Activated B cell treated with CpG ODN at 0.5 μM for 24 hours (primary cell): ENCODE results near the gene GRN. TPM values are rescaled to one million over a fixed set of nuclear protein-coding genes. Genes with fewer than 3 reads are reported as not detected.

Source experiments
- ATAC-seq: fragments of 200-7000 bp; cut with Tn5 transposase; one replicate; pipeline ENCODE4 v1.10.0; 2021; ENCODE audit warnings: low read depth, mild to moderate bottlenecking, moderate library complexity
- CTCF ChIA-PET: fragments of 350-600 bp; sonication (Branson Sonifier 250); formaldehyde crosslinking; loops from one replicate; lab custom pipeline; 2021; ENCODE audit warnings: antibody characterized with exemption; lab: Charles Lee
- POLR2A ChIA-PET: fragments of 350-600 bp; sonication (Branson Sonifier 250); formaldehyde crosslinking; loops from one replicate; lab custom pipeline; 2021; ENCODE audit warnings: antibody characterized with exemption; lab: Charles Lee
- DNase-seq: peaks from one replicate; pipeline ENCODE4 v3.0.0; 2022
- H3K27ac Mint-ChIP-seq: one replicate; pipeline ENCODE4 v1.8.0; 2020; ENCODE audit warnings: mixed read lengths
- H3K27me3 Mint-ChIP-seq: one replicate; pipeline ENCODE4 v1.8.0; 2021; ENCODE audit warnings: mixed read lengths
- H3K36me3 Mint-ChIP-seq: one replicate; pipeline ENCODE4 v1.8.0; 2021; ENCODE audit warnings: low read depth, mixed read lengths
- H3K4me1 Mint-ChIP-seq: one replicate; pipeline ENCODE4 v1.8.0; 2021; ENCODE audit warnings: mixed read lengths
- H3K4me3 Mint-ChIP-seq: one replicate; pipeline ENCODE4 v1.8.0; 2020; ENCODE audit warnings: mild to moderate bottlenecking, mixed read lengths
- H3K9me3 Mint-ChIP-seq: one replicate; pipeline ENCODE4 v1.8.0; 2020; ENCODE audit warnings: mixed read lengths
- intact Hi-C: fragments of 100-400 bp; cut with micrococcal nuclease; formaldehyde crosslinking; loops from one replicate; pipeline ENCODE4 v1.15.1; 2024
- total RNA-seq: library from RNA; stranded (reverse); gene quantifications from 2 replicates; pipeline ENCODE4 v1.2.3, GENCODE V29; 2022
- TF ChIP-seq, protein P1 (sequence below): fragments of 200-600 bp; IDR thresholded peaks from one replicate; pipeline ENCODE4 v1.8.0; 2022; ENCODE audit warnings: antibody characterized with exemption, mild to moderate bottlenecking

GRN gene
- total RNA-seq, 1 donor from 2014 or later = 250 TPM

GRCh38 chr17:44374306-44375195, 29.4 kb downstream of the GRN start:
- ChIA-PET CTCF (no interaction called here), POLR2A (interaction anchor here (0.6 kb wide), 1 partner anchor 156 kb away, joined by 3 read pairs; no protein-coding TSS in a partner anchor)
- TF ChIP-seq, protein P1, sequence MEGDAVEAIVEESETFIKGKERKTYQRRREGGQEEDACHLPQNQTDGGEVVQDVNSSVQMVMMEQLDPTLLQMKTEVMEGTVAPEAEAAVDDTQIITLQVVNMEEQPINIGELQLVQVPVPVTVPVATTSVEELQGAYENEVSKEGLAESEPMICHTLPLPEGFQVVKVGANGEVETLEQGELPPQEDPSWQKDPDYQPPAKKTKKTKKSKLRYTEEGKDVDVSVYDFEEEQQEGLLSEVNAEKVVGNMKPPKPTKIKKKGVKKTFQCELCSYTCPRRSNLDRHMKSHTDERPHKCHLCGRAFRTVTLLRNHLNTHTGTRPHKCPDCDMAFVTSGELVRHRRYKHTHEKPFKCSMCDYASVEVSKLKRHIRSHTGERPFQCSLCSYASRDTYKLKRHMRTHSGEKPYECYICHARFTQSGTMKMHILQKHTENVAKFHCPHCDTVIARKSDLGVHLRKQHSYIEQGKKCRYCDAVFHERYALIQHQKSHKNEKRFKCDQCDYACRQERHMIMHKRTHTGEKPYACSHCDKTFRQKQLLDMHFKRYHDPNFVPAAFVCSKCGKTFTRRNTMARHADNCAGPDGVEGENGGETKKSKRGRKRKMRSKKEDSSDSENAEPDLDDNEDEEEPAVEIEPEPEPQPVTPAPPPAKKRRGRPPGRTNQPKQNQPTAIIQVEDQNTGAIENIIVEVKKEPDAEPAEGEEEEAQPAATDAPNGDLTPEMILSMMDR = no peak
- no peak overlapping the region for H3K27ac Mint-ChIP-seq
- intact Hi-C loops = no loop called here
- H3K36me3 Mint-ChIP-seq = no peaks in the 10 kb centered on the region
- H3K9me3 Mint-ChIP-seq = no peaks in the 10 kb centered on the region
- H3K4me3 Mint-ChIP-seq = no peak overlapping the region
- DNase-seq (no peak), ATAC-seq (no peak)
- H3K27me3 Mint-ChIP-seq = peaks cover 29% of the 10 kb centered on the region
- peaks cover 3% of the 10 kb centered on the region for H3K4me1 Mint-ChIP-seq

DNA sequence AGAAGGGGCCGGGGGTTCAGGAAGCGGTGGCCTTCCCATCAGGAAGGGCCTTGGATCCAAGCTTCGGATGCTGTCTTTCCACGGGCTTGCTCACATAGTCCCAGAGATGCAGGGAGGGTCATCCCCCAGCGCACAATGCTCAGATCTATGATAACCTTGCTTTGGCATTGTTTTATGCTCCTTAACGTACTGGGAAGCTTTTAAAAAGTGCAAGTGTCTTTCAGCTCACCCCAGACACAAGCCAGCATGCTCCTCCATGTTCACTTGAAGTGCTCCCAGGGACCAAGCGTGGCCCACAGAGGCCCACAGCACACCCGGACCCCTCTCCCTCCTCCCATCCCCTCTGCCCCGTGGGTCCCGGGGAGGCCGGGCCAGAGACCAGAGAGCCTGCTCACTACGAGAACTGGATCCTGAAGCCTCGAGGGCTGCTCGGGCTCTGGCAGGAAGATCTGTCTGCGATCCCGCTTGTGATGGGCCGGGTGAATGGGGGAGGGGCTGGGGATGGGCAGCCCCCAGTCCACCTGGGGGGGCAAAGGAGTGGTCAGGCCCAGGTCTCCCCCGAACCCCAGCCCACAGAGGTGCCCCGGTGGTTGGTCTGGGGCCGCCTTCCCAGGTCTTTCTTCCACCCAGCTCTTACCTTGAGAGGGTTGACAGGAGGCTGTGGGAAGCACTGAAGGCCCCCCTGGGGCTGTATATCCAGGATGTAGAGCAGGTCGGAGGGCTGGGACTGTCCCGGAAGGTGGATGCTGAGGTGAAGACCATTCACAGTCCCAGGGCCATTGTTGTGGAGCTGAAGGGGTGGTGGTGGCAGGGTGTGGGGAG, 30.3 kb downstream of the GRN start:
- TF ChIP-seq, protein P1 = no peak
- peaks cover 27% of the 10 kb centered on the region for H3K27me3 Mint-ChIP-seq
- POLR2A ChIA-PET = no interaction called here
- H3K4me3 Mint-ChIP-seq = no peak overlapping the region
- H3K9me3 Mint-ChIP-seq = no peaks in the 10 kb centered on the region
- no peaks in the 10 kb centered on the region for H3K4me1 Mint-ChIP-seq
- no peaks in the 10 kb centered on the region for H3K36me3 Mint-ChIP-seq
- intact Hi-C loops = no loop called here
- no peak overlapping the region for H3K27ac Mint-ChIP-seq
- no peak for ATAC-seq
- no peak for DNase-seq
- CTCF ChIA-PET = interaction anchor here (0.8 to 1.1 kb wide), 2 partner anchors 10 to 15 kb away, joined by 3 read pairs; no protein-coding TSS in a partner anchor

DNA sequence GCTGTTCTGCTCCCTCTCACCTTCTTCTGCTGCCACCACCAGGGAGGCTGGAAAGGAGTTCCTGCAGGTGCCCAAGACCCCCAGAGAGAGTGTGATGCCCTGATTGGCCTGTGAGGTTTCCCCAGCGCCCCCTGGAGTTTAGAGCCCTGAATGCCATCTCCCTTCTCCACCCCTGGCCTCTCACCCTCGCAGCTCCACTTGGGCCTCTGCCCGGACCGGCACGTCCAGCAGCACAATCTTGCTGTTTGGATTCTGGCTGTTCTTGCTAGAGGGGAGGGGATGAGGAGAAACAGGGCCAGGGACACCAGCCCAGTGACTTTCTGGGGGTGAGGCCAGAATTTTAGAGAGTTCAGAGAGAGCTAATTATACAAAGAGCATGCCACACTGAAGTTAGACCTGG, 31.0 kb downstream of the GRN start:
- no peak overlapping the region for H3K4me3 Mint-ChIP-seq
- peaks cover 30% of the 10 kb centered on the region for H3K27me3 Mint-ChIP-seq
- ATAC-seq (no peak), DNase-seq (no peak)
- intact Hi-C loops = no loop called here
- POLR2A ChIA-PET = no interaction called here
- H3K4me1 Mint-ChIP-seq = no peaks in the 10 kb centered on the region
- H3K9me3 Mint-ChIP-seq = no peaks in the 10 kb centered on the region
- TF ChIP-seq, protein P1 = no peak
- H3K27ac Mint-ChIP-seq = no peak overlapping the region
- CTCF ChIA-PET = interaction anchor here (1.1 kb wide), 1 partner anchor 15 kb away, joined by 3 read pairs; no protein-coding TSS in a partner anchor
- no peaks in the 10 kb centered on the region for H3K36me3 Mint-ChIP-seq

- peaks cover 29% of the 10 kb centered on the region for H3K27me3 Mint-ChIP-seq
- intact Hi-C loops = no loop called here
- TF ChIP-seq, protein P1 = no peak
- DNase-seq (no peak), ATAC-seq (no peak)
- H3K4me3 Mint-ChIP-seq = no peak overlapping the region
- no peaks in the 10 kb centered on the region for H3K36me3 Mint-ChIP-seq
- no peak overlapping the region for H3K27ac Mint-ChIP-seq
- H3K9me3 Mint-ChIP-seq = no peaks in the 10 kb centered on the region
- POLR2A ChIA-PET = no interaction called here
- CTCF ChIA-PET = interaction anchor here (1.1 kb wide), 1 partner anchor 14 kb away, joined by 3 read pairs; no protein-coding TSS in a partner anchor
- no peaks in the 10 kb centered on the region for H3K4me1 Mint-ChIP-seq
These were observed 31.7 kb downstream of the GRN start for GRCh38 chr17:44376779-44377178.
